ENCODE results near the gene PTPN14.
"Not testable (repeated sequence)": the region's sequence is repeated elsewhere in the genome, so short reads cannot be mapped to it uniquely, and the experiment has no call there.

The PTPN14 gene

GRCh38 chr1:214481983-214482634 lies 69.3 kb downstream of the PTPN14 start:
- not testable (repeated sequence) for DNase-seq (ENCODE audit: low read depth in 1 of 2, low spot score in 1 of 2)

GRCh38 chr1:214476986-214477870 lies 74.2 kb downstream of the PTPN14 start:
- DNase-seq (ENCODE audit: low read depth in 1 of 2, low spot score in 1 of 2), result no peak

GRCh38 chr1:214476229-214476985 lies 75.0 kb downstream of the PTPN14 start:
- no peak for DNase-seq (ENCODE audit: low read depth in 1 of 2, low spot score in 1 of 2)

- no peak for DNase-seq (ENCODE audit: low read depth in 1 of 2, low spot score in 1 of 2)
Observed at GRCh38 chr1:214475746-214476145, 75.7 kb downstream of the PTPN14 start.

GRCh38 chr1:214475331-214475730 lies 76.1 kb downstream of the PTPN14 start:
- no peak for DNase-seq (ENCODE audit: low read depth in 1 of 2, low spot score in 1 of 2)

GRCh38 chr1:214474467-214474866 lies 76.9 kb downstream of the PTPN14 start:
- DNase-seq (ENCODE audit: low read depth in 1 of 2, low spot score in 1 of 2), result no peak

- DNase-seq (ENCODE audit: low read depth in 1 of 2, low spot score in 1 of 2), result no peak
Observed at GRCh38 chr1:214473862-214474261, 77.5 kb downstream of the PTPN14 start.

GRCh38 chr1:214473387-214473786 lies 78.0 kb downstream of the PTPN14 start:
- DNase-seq (ENCODE audit: low read depth in 1 of 2, low spot score in 1 of 2), result no peak

- no peak for DNase-seq (ENCODE audit: low read depth in 1 of 2, low spot score in 1 of 2)
Observed at GRCh38 chr1:214472364-214472763, 79.0 kb downstream of the PTPN14 start.

GRCh38 chr1:214471458-214471857 lies 79.9 kb downstream of the PTPN14 start:
- DNase-seq (ENCODE audit: low read depth in 1 of 2, low spot score in 1 of 2), result no peak

- DNase-seq (ENCODE audit: low read depth in 1 of 2, low spot score in 1 of 2), result no peak
Observed at GRCh38 chr1:214470132-214470531, 81.3 kb downstream of the PTPN14 start.

- no peak for DNase-seq (ENCODE audit: low read depth in 1 of 2, low spot score in 1 of 2)
Observed at GRCh38 chr1:214469290-214469689, 82.1 kb downstream of the PTPN14 start.

GRCh38 chr1:214467078-214467585 lies 84.3 kb downstream of the PTPN14 start:
- no peak for DNase-seq (ENCODE audit: low read depth in 1 of 2, low spot score in 1 of 2)

- no peak for DNase-seq (ENCODE audit: low read depth in 1 of 2, low spot score in 1 of 2)
Observed at GRCh38 chr1:214466403-214467077, 84.9 kb downstream of the PTPN14 start.

- DNase-seq (ENCODE audit: low read depth in 1 of 2, low spot score in 1 of 2), result no peak
Observed at GRCh38 chr1:214464445-214465287, 86.7 kb downstream of the PTPN14 start.

- no peak for DNase-seq (ENCODE audit: low read depth in 1 of 2, low spot score in 1 of 2)
Observed at GRCh38 chr1:214463596-214463995, 87.8 kb downstream of the PTPN14 start.

- no peak for DNase-seq (ENCODE audit: low read depth in 1 of 2, low spot score in 1 of 2)
Observed at GRCh38 chr1:214462882-214463281, 88.5 kb downstream of the PTPN14 start.

- DNase-seq (ENCODE audit: low read depth in 1 of 2, low spot score in 1 of 2), result no peak
Observed at GRCh38 chr1:214461305-214461704, 90.1 kb downstream of the PTPN14 start.

- no peak for DNase-seq (ENCODE audit: low read depth in 1 of 2, low spot score in 1 of 2)
Observed at GRCh38 chr1:214460304-214460916, 91.0 kb downstream of the PTPN14 start.

- no peak for DNase-seq (ENCODE audit: low read depth in 1 of 2, low spot score in 1 of 2)
Observed at GRCh38 chr1:214459895-214460294, 91.5 kb downstream of the PTPN14 start.

Measured in activated CD4-positive, alpha-beta T cell treated with anti-CD3 and anti-CD28 coated beads, Interleukin-2, amount 50 U/mL, for 24 hours (primary cell).